Measurements from ENCODE around the gene PRPS2.

- TF ChIP-seq, protein P1, sequence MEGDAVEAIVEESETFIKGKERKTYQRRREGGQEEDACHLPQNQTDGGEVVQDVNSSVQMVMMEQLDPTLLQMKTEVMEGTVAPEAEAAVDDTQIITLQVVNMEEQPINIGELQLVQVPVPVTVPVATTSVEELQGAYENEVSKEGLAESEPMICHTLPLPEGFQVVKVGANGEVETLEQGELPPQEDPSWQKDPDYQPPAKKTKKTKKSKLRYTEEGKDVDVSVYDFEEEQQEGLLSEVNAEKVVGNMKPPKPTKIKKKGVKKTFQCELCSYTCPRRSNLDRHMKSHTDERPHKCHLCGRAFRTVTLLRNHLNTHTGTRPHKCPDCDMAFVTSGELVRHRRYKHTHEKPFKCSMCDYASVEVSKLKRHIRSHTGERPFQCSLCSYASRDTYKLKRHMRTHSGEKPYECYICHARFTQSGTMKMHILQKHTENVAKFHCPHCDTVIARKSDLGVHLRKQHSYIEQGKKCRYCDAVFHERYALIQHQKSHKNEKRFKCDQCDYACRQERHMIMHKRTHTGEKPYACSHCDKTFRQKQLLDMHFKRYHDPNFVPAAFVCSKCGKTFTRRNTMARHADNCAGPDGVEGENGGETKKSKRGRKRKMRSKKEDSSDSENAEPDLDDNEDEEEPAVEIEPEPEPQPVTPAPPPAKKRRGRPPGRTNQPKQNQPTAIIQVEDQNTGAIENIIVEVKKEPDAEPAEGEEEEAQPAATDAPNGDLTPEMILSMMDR (conservative IDR thresholded peaks at IDR 0.05; ENCODE audit: low read length) = no peak
- no peak for TF ChIP-seq EZH2phosphoT487 (IDR thresholded peaks at IDR 0.05; ENCODE audit: borderline replicate concordance)
Measured at GRCh38 chrX:12779534-12779933, 11.7 kb upstream of the PRPS2 start.

Data from Loucy (cell line).